PC-3 (cell line): ENCODE measurements around the gene ANK3.

Source experiments
- EZH2 ChIP-seq: fragments of 300-600 bp; sonication (generic); IDR thresholded peaks from one replicate; pipeline ENCODE4 v1.6.1; 2017; ENCODE audit warnings: antibody characterized with exemption, mild to moderate bottlenecking, low read length; ENCODE audit not compliant: unreplicated experiment
- EZH2phosphoT487 ChIP-seq: fragments of 300-600 bp; sonication (generic); IDR thresholded peaks from 2 replicates; pipeline ENCODE4 v1.6.1; 2018; ENCODE audit warnings: mild to moderate bottlenecking, antibody characterized with exemption, low read length, borderline replicate concordance
- TF ChIP-seq, protein P1 (sequence below): fragments of 300-600 bp; sonication (generic); conservative IDR thresholded peaks from 2 replicates; pipeline ENCODE4 v1.5.1; 2017; ENCODE audit warnings: antibody characterized with exemption, low read depth, mild to moderate bottlenecking, low read length

DNA sequence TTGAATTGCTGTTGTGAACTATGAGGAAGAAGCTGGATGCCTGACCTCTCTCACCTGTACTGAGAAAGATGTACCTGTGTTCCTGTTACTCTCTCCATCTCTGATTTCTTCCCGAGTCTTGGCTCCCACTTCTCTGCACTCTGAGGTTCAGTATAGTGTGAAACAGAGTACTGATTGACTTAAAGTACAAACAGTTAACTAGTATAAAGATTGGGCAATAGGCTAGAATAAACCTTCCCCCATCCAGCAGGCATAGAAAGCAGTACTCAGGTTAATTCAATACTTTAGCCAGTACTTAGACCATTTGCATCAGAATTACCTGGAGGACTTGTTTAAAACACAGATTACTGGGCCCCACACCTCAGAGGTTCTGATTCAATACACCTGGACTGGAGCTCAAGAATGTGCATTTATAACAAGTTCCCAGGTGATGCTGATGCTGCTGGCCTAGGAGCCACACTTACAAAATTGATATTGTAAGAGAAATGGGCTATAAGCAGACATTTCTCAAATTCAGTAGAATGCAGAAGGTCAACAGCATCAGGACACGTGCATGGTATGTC is 51.6 kb downstream of the ANK3 start:
- TF ChIP-seq, protein P1, sequence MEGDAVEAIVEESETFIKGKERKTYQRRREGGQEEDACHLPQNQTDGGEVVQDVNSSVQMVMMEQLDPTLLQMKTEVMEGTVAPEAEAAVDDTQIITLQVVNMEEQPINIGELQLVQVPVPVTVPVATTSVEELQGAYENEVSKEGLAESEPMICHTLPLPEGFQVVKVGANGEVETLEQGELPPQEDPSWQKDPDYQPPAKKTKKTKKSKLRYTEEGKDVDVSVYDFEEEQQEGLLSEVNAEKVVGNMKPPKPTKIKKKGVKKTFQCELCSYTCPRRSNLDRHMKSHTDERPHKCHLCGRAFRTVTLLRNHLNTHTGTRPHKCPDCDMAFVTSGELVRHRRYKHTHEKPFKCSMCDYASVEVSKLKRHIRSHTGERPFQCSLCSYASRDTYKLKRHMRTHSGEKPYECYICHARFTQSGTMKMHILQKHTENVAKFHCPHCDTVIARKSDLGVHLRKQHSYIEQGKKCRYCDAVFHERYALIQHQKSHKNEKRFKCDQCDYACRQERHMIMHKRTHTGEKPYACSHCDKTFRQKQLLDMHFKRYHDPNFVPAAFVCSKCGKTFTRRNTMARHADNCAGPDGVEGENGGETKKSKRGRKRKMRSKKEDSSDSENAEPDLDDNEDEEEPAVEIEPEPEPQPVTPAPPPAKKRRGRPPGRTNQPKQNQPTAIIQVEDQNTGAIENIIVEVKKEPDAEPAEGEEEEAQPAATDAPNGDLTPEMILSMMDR: no peak
- TF ChIP-seq EZH2phosphoT487: no peak
- TF ChIP-seq EZH2: no peak
